Muscle of leg (tissue), 11 donors: Measurements from ENCODE around the gene NKAIN2. TPM values are rescaled to one million over a fixed set of nuclear protein-coding genes. Genes with fewer than 3 reads are reported as not detected.

ENCODE experiments used
- DNase-seq: peaks from one replicate; pipeline ENCODE4 v3.0.0; 2013
- H3K27ac ChIP-seq: one replicate; pipeline ENCODE4 v1.5.1; 2013; ENCODE audit warnings: mild to moderate bottlenecking, low read length, control low read depth
- H3K27me3 ChIP-seq: one replicate; pipeline ENCODE4 v1.6.1; 2013; ENCODE audit warnings: low read length; ENCODE audit not compliant: control insufficient read depth, insufficient read depth
- H3K36me3 ChIP-seq: one replicate; pipeline ENCODE4 v1.6.1; 2013; ENCODE audit warnings: low read length; ENCODE audit not compliant: control insufficient read depth, insufficient read depth
- H3K4me1 ChIP-seq: one replicate; pipeline ENCODE4 v1.6.1; 2013; ENCODE audit warnings: low read length; ENCODE audit not compliant: control insufficient read depth, insufficient read depth
- H3K4me3 ChIP-seq: one replicate; pipeline ENCODE4 v1.5.1; 2013; ENCODE audit warnings: low read length, control low read depth
- H3K9me3 ChIP-seq: replicated peaks from 2 replicates; pipeline ENCODE4 v1.6.1; 2013; ENCODE audit warnings: low read depth, low read length; ENCODE audit not compliant: control insufficient read depth
- WGBS: methylation state at CpG from one replicate; pipeline ENCODE4 v1.1.5; 2013; ENCODE audit warnings: missing lambda C conversion rate; ENCODE audit not compliant: insufficient coverage; 5-methylcytosine and 5-hydroxymethylcytosine counted together
- polyA plus RNA-seq, 8 donors: library from polyadenylated mRNA; unstranded; fragments of 120-200 nt; gene quantifications; one replicate each; pipeline versions ENCODE4 v1.2.1 to v1.2.3, GENCODE V29; 2013; ENCODE audit warnings: inconsistent platforms in 1 of 8, low replicate concordance in 1 of 8; ENCODE audit not compliant: insufficient read length in 8 of 8, insufficient read depth in 1 of 8
- total RNA-seq: library from RNA; stranded (reverse); fragments of 120-200 nt; gene quantifications from one replicate; pipeline ENCODE4 v1.2.4, GENCODE V29; 2013

NKAIN2 gene
- total and polyA plus RNA-seq, 9 donors, result 2.5 to 10.1 (median 7.9) TPM

GRCh38 chr6:124040655-124041054, 237.0 kb downstream of the NKAIN2 start:
- DNase-seq, result no peak
- H3K9me3 ChIP-seq, result no peaks in the 10 kb centered on the region

GRCh38 chr6:124052120-124052519, 248.5 kb downstream of the NKAIN2 start:
- no peaks in the 10 kb centered on the region for H3K27me3 ChIP-seq
- DNase-seq, result no peak
- no peak overlapping the region for H3K27ac ChIP-seq
- H3K4me3 ChIP-seq, result no peak overlapping the region
- H3K36me3 ChIP-seq, result no peaks in the 10 kb centered on the region
- no peaks in the 10 kb centered on the region for H3K9me3 ChIP-seq
- no CpG with 5 or more reads among the region's 5 CpGs for WGBS
- no peaks in the 10 kb centered on the region for H3K4me1 ChIP-seq

More at GRCh38 chr6:124040655-124041054, 237.0 kb downstream of the NKAIN2 start:
- Histone ChIP-seq H3K4me1 (no peaks in the 10 kb centered on the region), H3K36me3 (no peaks in the 10 kb centered on the region), H3K27ac (no peak overlapping the region), H3K27me3 (no peaks in the 10 kb centered on the region), H3K4me3 (no peak overlapping the region)
- no CpG with 5 or more reads among the region's 2 CpGs for whole genome bisulfite sequencing

- no peak for DNase-seq
Observed at GRCh38 chr6:124053315-124053714, 249.7 kb downstream of the NKAIN2 start.

GRCh38 chr6:124054034-124054433, 250.4 kb downstream of the NKAIN2 start:
- Histone ChIP-seq H3K27me3 (no peaks in the 10 kb centered on the region), H3K9me3 (no peaks in the 10 kb centered on the region), H3K27ac (no peak overlapping the region), H3K4me1 (no peaks in the 10 kb centered on the region), H3K4me3 (no peak overlapping the region), H3K36me3 (no peaks in the 10 kb centered on the region)
- no peak for DNase-seq

More at GRCh38 chr6:124053315-124053714, 249.7 kb downstream of the NKAIN2 start:
- H3K4me3 ChIP-seq, result no peak overlapping the region
- no CpG with 5 or more reads among the region's 2 CpGs for WGBS
- no peak overlapping the region for H3K27ac ChIP-seq
- H3K9me3 ChIP-seq, result no peaks in the 10 kb centered on the region
- no peaks in the 10 kb centered on the region for H3K27me3 ChIP-seq
- no peaks in the 10 kb centered on the region for H3K36me3 ChIP-seq
- H3K4me1 ChIP-seq, result no peaks in the 10 kb centered on the region

GRCh38 chr6:124055395-124055794, 251.7 kb downstream of the NKAIN2 start:
- H3K9me3 ChIP-seq, result no peaks in the 10 kb centered on the region
- no peaks in the 10 kb centered on the region for H3K27me3 ChIP-seq
- no peaks in the 10 kb centered on the region for H3K4me1 ChIP-seq
- H3K4me3 ChIP-seq, result no peak overlapping the region
- DNase-seq, result no peak
- H3K36me3 ChIP-seq, result no peaks in the 10 kb centered on the region
- H3K27ac ChIP-seq, result no peak overlapping the region

GRCh38 chr6:124055963-124056362, 252.3 kb downstream of the NKAIN2 start:
- no peaks in the 10 kb centered on the region for H3K4me1 ChIP-seq
- H3K4me3 ChIP-seq, result no peak overlapping the region
- no peaks in the 10 kb centered on the region for H3K36me3 ChIP-seq
- no peaks in the 10 kb centered on the region for H3K9me3 ChIP-seq
- DNase-seq, result no peak
- no peak overlapping the region for H3K27ac ChIP-seq
- H3K27me3 ChIP-seq, result no peaks in the 10 kb centered on the region
- no CpG with 5 or more reads among the region's 1 CpG for WGBS

- Histone ChIP-seq H3K9me3 (no peaks in the 10 kb centered on the region), H3K4me3 (no peak overlapping the region), H3K4me1 (no peaks in the 10 kb centered on the region), H3K27me3 (no peaks in the 10 kb centered on the region), H3K36me3 (no peaks in the 10 kb centered on the region), H3K27ac (no peak overlapping the region)
- WGBS, result 10% methylated on average over 2 of the region's 3 CpGs
- no peak for DNase-seq
Observed at GRCh38 chr6:124056407-124057334, 253.0 kb downstream of the NKAIN2 start.

- Histone ChIP-seq H3K27ac (no peak overlapping the region), H3K4me1 (no peaks in the 10 kb centered on the region), H3K4me3 (no peak overlapping the region), H3K36me3 (no peaks in the 10 kb centered on the region), H3K27me3 (no peaks in the 10 kb centered on the region), H3K9me3 (no peaks in the 10 kb centered on the region)
- WGBS, result no CpG with 5 or more reads among the region's 2 CpGs
- DNase-seq, result no peak
Observed at GRCh38 chr6:124057461-124057860, 253.8 kb downstream of the NKAIN2 start.

GRCh38 chr6:124064317-124065113, 260.9 kb downstream of the NKAIN2 start:
- H3K4me1 ChIP-seq, result peaks cover 4% of the 10 kb centered on the region
- H3K9me3 ChIP-seq, result no peaks in the 10 kb centered on the region
- H3K36me3 ChIP-seq, result no peaks in the 10 kb centered on the region
- 100% methylated on average over 1 of the region's 3 CpGs for WGBS
- no peak overlapping the region for H3K4me3 ChIP-seq
- no peak overlapping the region for H3K27ac ChIP-seq
- DNase-seq, result no peak
- no peaks in the 10 kb centered on the region for H3K27me3 ChIP-seq

- DNase-seq, result no peak
- H3K4me1 ChIP-seq, result peaks cover 4% of the 10 kb centered on the region
- H3K9me3 ChIP-seq, result no peaks in the 10 kb centered on the region
- H3K36me3 ChIP-seq, result no peaks in the 10 kb centered on the region
- H3K4me3 ChIP-seq, result no peak overlapping the region
- peak overlapping the region; percentile 56 for H3K27ac ChIP-seq
- no peaks in the 10 kb centered on the region for H3K27me3 ChIP-seq
Observed at GRCh38 chr6:124066269-124066668, 262.6 kb downstream of the NKAIN2 start.
